ENCODE measurements around the gene CHD5. TPM values are rescaled to one million over a fixed set of nuclear protein-coding genes. Genes with fewer than 3 reads are reported as not detected.
A peak's percentile ranks its signal among the peaks of the same experiment; 100 is the strongest.

Gene CHD5
- total RNA-seq, 1 experiment from 2014 or later: 2.4 TPM

GRCh38 chr1:6180707-6181311 lies 688 bp upstream of the CHD5 start (continued):
- TF ChIP-seq ARID4B (CRISPR knock-in tag; IDR thresholded peaks at IDR 0.05; ENCODE audit: borderline replicate concordance) (no peak), TEAD1 (CRISPR knock-in tag; IDR thresholded peaks at IDR 0.05) (no peak), TCF7 (CRISPR knock-in tag; IDR thresholded peaks at IDR 0.05; ENCODE audit: low read depth) (no peak), CBFB (CRISPR knock-in tag; IDR thresholded peaks at IDR 0.05; ENCODE audit: low read depth) (no peak)
- TF ChIP-seq, protein P1, sequence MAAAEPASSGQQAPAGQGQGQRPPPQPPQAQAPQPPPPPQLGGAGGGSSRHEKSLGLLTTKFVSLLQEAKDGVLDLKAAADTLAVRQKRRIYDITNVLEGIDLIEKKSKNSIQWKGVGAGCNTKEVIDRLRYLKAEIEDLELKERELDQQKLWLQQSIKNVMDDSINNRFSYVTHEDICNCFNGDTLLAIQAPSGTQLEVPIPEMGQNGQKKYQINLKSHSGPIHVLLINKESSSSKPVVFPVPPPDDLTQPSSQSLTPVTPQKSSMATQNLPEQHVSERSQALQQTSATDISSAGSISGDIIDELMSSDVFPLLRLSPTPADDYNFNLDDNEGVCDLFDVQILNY (CRISPR knock-in tag; IDR thresholded peaks at IDR 0.05): no peak
- TF ChIP-seq, protein P2, sequence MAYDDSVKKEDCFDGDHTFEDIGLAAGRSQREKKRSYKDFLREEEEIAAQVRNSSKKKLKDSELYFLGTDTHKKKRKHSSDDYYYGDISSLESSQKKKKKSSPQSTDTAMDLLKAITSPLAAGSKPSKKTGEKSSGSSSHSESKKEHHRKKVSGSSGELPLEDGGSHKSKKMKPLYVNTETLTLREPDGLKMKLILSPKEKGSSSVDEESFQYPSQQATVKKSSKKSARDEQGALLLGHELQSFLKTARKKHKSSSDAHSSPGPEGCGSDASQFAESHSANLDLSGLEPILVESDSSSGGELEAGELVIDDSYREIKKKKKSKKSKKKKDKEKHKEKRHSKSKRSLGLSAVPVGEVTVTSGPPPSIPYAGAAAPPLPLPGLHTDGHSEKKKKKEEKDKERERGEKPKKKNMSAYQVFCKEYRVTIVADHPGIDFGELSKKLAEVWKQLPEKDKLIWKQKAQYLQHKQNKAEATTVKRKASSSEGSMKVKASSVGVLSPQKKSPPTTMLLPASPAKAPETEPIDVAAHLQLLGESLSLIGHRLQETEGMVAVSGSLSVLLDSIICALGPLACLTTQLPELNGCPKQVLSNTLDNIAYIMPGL (CRISPR knock-in tag; IDR thresholded peaks at IDR 0.05): 0 out of 2 replicates have a peak, but pooled peaks have one; percentile 28
- TF ChIP-seq, protein P3, sequence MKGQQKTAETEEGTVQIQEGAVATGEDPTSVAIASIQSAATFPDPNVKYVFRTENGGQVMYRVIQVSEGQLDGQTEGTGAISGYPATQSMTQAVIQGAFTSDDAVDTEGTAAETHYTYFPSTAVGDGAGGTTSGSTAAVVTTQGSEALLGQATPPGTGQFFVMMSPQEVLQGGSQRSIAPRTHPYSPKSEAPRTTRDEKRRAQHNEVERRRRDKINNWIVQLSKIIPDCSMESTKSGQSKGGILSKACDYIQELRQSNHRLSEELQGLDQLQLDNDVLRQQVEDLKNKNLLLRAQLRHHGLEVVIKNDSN (CRISPR knock-in tag; IDR thresholded peaks at IDR 0.05): peak; percentile 43; the same call in 1 of the 2 replicates

GRCh38 chr1:6179564-6180175 lies 451 bp downstream of the CHD5 start:
- DNase-seq (ENCODE audit: low spot score): no peak
- peaks cover 33% of the 10 kb centered on the region for H3K4me1 Mint-ChIP-seq
- no peaks in the 10 kb centered on the region for H3K9me3 Mint-ChIP-seq
- ChIA-PET CTCF (interaction anchor here (0.6 to 6.2 kb wide), 3 partner anchors 27 to 146 kb away, joined by 4 to 47 read pairs (median 5); partner anchors contain the start of gene RNF207), POLR2A (interaction anchor here (1.0 kb wide), 1 partner anchor 13 kb away, joined by 3 read pairs; no protein-coding TSS in a partner anchor)
- no peak for ATAC-seq
- peaks cover 56% of the 10 kb centered on the region for H3K27me3 Mint-ChIP-seq (ENCODE audit: low read depth)
- no peaks in the 10 kb centered on the region for H3K36me3 Mint-ChIP-seq
- no peak overlapping the region for H3K27ac Mint-ChIP-seq
- TF ChIP-seq AR (CRISPR knock-in tag; IDR thresholded peaks at IDR 0.05) (no peak), ZNF219 (CRISPR knock-in tag; IDR thresholded peaks at IDR 0.05; ENCODE audit: borderline replicate concordance) (no peak), SMAD4 (CRISPR knock-in tag; IDR thresholded peaks at IDR 0.05) (no peak), CREM (CRISPR knock-in tag; IDR thresholded peaks at IDR 0.05) (0 out of 2 replicates have a peak, but pooled peaks have one; percentile 3)
- TF ChIP-seq, protein P1 (CRISPR knock-in tag; IDR thresholded peaks at IDR 0.05): 0 out of 2 replicates have a peak, but pooled peaks have one; percentile 9
- no peak overlapping the region for H3K4me3 Mint-ChIP-seq
